Stimulated activated effector memory CD8-positive, alpha-beta T cell treated with anti-CD3 and anti-CD28 coated beads, Interleukin-12 subunit alpha, Interleukin-12 subunit beta, amount 100 ng/mL, for 72 hours (primary cell): ENCODE data around the gene AMDHD1.

ENCODE experiments used
- ATAC-seq: fragments of 150-1000 bp; cut with Tn5 transposase; 2 replicates; pipeline ENCODE4 v1.10.0; 2021
- DNase-seq, 2 donors: peaks; one replicate each; pipeline ENCODE4 v3.0.0; 2021 to 2022; ENCODE audit warnings: low spot score in 2 of 2
- H3K27ac Mint-ChIP-seq: one replicate; pipeline ENCODE4 v1.8.0; 2022; ENCODE audit warnings: mild to moderate bottlenecking, mixed read lengths
- H3K36me3 Mint-ChIP-seq: one replicate; pipeline ENCODE4 v1.8.0; 2022; ENCODE audit warnings: mild to moderate bottlenecking, mixed read lengths
- H3K4me1 Mint-ChIP-seq: one replicate; pipeline ENCODE4 v1.8.0; 2022; ENCODE audit warnings: mixed read lengths
- H3K4me3 Mint-ChIP-seq: one replicate; pipeline ENCODE4 v1.8.0; 2022; ENCODE audit warnings: mild to moderate bottlenecking, mixed read lengths
- H3K9me3 Mint-ChIP-seq: one replicate; pipeline ENCODE4 v1.8.0; 2022; ENCODE audit warnings: mixed read lengths

The AMDHD1 gene

GRCh38 chr12:95998611-95999286, 55.6 kb downstream of the AMDHD1 start:
- Mint-ChIP-seq H3K27ac (peak overlapping the region; percentile 2), H3K4me1 (peaks cover 9% of the 10 kb centered on the region), H3K4me3 (no peak overlapping the region), H3K9me3 (no peaks in the 10 kb centered on the region), H3K36me3 (peaks cover 41% of the 10 kb centered on the region)
- DNase-seq (peak; percentile 14 to 59), ATAC-seq (peak; percentile 96)

DNA sequence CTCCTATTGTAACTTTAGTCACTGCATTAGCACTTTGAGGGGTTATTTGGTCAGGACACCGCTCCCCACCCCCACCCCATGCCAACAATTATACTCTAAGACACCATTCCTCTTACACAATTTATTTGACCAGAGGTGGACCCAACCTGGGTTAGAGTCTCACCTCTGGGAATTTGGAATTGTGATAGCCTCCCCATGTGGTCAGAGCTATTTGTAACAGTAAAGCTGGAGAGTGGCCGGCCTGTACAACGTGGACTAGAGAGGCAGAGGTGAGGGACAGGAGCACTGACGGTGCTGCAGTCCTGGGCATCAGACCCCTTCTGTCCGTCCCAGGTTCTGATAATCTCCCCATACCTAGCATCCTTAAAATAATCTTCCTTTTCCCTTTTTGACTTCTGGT, 56.4 kb downstream of the AMDHD1 start:
- Mint-ChIP-seq H3K4me3 (no peak overlapping the region), H3K36me3 (peaks cover 48% of the 10 kb centered on the region), H3K9me3 (no peaks in the 10 kb centered on the region), H3K27ac (no peak overlapping the region), H3K4me1 (peaks cover 9% of the 10 kb centered on the region)
- ATAC-seq, result no peak
- DNase-seq, result no peak

DNA sequence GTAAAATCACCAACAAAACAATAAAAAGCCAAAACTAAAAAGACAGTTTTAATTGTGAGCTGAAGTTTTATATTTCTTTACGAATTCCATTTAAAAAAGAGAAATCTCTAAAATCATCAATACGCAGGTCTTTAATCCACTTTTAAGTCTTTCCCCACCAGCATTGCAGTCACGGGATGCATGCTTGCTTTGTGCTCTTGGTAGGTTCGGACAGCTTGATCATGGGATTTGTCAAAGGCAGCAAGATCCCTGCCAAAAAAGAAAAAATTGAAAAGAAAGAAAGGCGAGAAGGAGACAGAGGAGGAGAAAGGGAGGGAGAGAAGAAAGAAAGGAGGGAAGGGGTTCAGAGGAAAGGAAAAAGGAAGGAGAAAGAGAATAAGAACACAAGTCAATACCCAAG, 57.7 kb downstream of the AMDHD1 start:
- no peaks in the 10 kb centered on the region for H3K9me3 Mint-ChIP-seq
- ATAC-seq (no peak), DNase-seq (no peak)
- H3K36me3 Mint-ChIP-seq, result peaks cover 61% of the 10 kb centered on the region
- peaks cover 9% of the 10 kb centered on the region for H3K4me1 Mint-ChIP-seq
- no peak overlapping the region for H3K27ac Mint-ChIP-seq
- H3K4me3 Mint-ChIP-seq, result no peak overlapping the region

GRCh38 chr12:96006727-96007126, 63.6 kb downstream of the AMDHD1 start:
- DNase-seq (no peak), ATAC-seq (no peak)
- Mint-ChIP-seq H3K9me3 (no peaks in the 10 kb centered on the region), H3K36me3 (peaks cover 99% of the 10 kb centered on the region), H3K4me1 (no peaks in the 10 kb centered on the region), H3K4me3 (no peak overlapping the region), H3K27ac (no peak overlapping the region)

DNA sequence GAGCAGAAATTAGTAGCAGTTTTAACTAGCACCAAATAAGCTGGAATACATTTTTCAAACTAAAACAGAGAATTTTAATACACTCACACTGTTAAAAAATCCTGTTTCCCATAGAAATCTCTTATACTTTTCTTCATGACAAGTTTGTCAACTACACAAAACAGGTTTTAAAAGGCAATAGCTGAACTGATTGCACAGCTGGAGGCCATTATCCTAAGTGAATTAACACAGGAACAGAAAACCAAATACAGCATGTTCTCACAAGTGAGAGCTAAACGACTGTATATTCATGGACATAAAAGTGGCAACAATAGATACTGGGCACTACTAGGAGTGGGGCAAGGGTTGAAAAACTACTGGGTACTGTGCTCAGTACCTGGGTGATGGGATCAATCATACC, 64.6 kb downstream of the AMDHD1 start:
- Mint-ChIP-seq H3K9me3 (no peaks in the 10 kb centered on the region), H3K27ac (no peak overlapping the region), H3K36me3 (peaks cover 99% of the 10 kb centered on the region)

DNA sequence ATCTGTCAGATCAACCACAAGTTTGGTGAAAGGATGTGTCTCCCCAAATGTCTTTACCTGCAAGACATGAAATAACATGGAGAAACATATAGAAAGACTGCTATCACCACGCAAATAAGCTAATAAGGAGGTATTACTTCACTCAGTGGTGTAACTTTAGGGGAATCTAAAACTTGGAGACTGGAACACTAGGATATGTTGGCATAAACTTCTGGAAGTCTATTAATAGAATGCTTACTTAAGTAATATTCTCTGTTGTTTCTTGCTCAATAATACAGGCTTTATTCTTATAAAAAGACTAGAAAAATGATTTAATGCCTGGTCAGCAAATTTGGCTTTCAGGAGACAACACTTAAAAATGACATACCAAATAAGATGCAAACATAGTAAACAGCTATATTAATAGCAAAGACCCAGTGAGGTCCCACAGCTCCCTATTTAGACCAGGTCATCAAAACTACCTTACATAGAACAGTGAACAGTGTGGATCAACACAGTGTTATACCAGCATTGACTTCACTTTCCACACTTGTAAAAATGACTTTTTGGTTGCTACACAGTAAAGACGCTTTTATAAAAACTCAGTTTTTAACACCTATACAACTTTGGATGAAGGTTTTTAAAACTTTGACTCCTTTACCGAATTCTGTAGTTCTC, 71.9 kb downstream of the AMDHD1 start:
- Mint-ChIP-seq H3K9me3 (no peaks in the 10 kb centered on the region), H3K4me3 (no peak overlapping the region), H3K4me1 (no peaks in the 10 kb centered on the region), H3K36me3 (peaks cover 99% of the 10 kb centered on the region), H3K27ac (no peak overlapping the region)
- DNase-seq, result no peak
- ATAC-seq, result no peak

More for the DNA sequence above, 64.6 kb downstream of the AMDHD1 start:
- Mint-ChIP-seq H3K4me1 (no peaks in the 10 kb centered on the region), H3K4me3 (no peak overlapping the region)
- DNase-seq, result no peak
- ATAC-seq, result no peak

- ATAC-seq, result no peak
- Mint-ChIP-seq H3K27ac (no peak overlapping the region), H3K9me3 (no peaks in the 10 kb centered on the region), H3K4me3 (no peak overlapping the region), H3K36me3 (peaks cover 99% of the 10 kb centered on the region), H3K4me1 (no peaks in the 10 kb centered on the region)
- DNase-seq, result no peak
Measured at GRCh38 chr12:96015672-96016071, 72.5 kb downstream of the AMDHD1 start.
